Raji (cell line): ENCODE measurements around the gene RTN4R.

ENCODE experiments used
- POLR2A ChIP-seq: IDR thresholded peaks from 2 replicates; pipeline ENCODE4 v1.6.1; 2011; ENCODE audit warnings: low read depth, low read length, control low read depth; ENCODE audit not compliant: insufficient read depth

The RTN4R gene

DNA sequence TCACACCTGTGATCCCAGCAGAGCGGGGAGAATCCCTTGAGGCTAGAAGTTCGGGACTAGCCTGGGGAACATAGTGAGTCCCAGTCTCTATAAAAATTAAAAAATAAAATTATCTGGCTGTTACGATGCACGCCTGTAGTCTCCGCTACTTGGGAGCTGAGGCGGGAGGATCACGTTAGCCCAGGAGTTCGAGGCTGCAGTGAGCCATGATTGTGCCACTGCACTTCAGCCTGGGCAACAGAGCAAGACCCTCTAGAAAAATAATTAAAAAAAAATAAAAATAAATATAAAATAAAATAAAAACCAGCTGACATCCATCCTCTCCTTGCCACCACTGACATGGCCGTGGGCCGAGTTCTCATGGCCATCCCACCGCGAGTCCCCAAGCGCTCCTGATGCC lies 7.7 kb upstream of the RTN4R start:
- TF ChIP-seq POLR2A, result no peak

DNA sequence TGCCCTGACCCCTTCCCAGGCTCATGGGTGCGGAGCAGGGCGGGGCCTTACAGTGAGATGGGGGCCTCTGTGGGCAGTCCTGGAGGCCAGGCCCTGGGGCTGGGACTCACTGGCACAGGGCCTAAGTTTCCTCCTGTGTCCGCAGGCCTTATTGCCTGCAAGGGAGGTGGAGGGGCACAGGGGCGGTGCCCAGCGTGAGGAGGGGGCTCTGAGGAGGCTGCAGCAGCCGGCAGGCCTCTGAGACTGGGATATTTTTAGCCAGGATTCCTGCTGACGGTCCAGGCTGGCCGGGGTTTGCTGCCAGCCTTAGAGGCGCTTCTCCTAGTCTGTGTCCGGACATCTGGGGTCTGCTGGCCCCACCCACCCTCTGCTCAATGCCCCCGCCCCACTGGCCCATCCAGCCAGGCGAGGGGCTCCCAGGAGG lies 5.7 kb upstream of the RTN4R start:
- no peak for TF ChIP-seq POLR2A

DNA sequence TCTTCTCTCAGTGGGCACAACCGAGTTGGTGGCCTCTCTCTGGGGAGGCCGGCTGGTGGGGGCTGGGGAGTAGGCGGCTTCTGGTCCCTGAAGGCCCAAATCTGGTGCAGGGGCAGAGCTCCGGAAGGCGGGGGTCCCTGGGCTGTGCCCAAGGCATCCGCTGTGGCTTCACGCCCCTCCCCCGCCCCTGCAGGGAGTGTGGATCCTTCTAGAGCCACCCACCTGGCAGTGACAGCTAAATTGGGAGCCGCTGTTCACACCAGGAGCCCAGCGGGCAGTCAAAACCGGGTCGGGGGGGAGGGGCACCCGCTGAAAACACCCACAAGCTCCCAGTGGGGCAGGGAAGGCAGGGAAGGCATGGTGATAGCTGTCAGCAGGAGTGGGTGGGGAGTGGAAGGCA lies 4.6 kb upstream of the RTN4R start:
- no peak for TF ChIP-seq POLR2A

DNA sequence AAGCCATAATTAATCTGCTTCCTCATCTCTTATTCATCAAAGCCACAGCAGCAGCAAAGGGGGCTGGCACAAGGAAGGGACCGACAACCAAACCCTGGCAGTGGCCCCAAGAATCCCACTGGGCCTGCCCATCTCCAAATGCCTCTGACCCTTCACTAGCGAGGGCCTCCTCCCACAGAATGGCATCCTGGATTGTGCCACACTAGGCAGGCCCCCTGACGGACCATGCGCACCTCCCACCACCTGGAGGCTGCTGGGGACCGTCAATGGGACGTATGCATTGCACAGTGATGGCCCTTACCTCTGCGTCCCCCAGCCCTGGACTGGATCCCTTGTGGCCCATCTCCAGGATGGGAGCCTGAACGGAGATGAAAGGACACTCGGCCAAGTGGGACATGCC lies 4.1 kb upstream of the RTN4R start:
- no peak for TF ChIP-seq POLR2A

DNA sequence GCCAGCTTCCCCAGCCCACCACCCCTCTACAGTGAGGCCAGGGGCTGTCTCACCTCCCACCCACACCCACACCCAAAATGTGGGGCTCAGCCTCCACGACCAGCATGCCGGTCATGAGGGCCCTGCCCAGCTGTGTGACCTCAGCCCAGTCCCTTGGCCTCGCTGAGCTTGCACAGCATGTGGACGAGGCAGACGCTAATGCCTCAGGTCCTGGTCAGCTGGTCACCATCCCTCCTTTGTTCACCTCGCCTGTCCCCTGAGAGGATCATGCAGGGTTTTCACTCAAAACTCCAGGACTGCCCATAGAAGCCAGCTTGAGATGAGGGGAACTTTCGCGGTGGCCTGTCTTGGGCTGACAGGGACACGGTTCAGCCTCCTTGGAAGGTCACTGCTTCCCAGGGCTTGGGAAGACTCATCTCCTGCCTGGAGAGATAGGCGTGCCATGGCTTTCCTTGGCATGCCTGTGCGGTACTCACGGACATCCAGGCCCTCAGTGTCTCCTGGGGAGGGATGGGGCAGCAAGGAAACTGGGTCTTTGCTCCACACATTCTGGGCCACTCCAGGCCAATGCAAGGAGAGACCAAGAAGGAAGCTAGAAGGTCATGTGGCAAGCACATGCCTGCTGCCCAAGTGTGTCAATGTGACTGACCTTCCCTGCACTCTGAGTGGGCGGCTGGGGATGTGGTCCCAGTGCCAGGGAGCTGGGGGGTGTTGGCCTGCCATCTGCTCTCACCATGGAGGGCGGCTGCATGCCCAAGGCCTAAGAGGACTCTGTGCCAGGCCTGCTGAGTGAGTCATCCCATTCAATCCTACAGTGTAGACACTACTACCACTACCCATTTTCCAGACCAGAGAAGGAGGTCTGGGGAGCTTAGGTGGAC lies 3.2 kb upstream of the RTN4R start:
- TF ChIP-seq POLR2A, result no peak

DNA sequence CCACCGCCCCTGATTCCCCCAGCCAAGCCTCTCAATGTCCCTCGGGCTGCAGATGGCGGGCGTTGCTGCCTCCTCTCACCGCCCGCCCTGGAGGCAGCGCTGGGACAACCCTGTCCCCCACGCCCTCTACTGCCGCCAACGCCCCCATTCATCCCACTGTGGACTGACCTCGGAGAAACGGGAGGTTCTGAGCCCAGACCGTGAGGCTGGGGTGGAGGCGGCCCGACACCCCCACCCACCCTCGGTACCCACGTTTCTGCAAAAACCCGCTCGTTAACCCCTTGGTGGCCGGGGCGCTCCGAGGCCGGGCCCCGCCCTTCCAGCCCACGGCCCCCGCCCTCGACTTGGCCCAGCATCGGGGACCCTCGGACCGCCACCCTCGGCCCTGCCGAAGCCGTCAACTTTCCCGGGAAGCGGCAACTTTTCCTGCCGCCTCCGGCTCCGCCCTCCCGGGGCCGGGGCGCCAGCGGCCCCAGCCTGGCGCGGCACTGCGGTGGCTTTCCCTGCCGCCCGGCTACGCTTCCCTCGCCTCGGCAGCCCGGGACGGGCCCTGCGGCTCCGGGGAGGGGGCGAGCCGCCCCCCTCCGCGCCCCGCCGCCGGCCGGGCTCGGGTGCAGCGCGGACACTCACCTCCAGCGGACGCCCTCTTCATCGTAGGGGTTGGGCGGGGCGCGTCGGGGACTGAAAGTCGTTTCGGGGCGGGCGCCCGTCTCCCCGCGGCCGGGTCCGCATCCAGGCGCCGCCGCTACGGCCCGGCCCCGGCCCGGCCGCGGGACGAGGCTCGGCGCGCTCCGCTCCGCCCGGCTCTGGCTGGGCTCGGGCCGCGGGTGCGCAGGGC lies 458 bp downstream of the RTN4R start:
- TF ChIP-seq POLR2A, result no peak

DNA sequence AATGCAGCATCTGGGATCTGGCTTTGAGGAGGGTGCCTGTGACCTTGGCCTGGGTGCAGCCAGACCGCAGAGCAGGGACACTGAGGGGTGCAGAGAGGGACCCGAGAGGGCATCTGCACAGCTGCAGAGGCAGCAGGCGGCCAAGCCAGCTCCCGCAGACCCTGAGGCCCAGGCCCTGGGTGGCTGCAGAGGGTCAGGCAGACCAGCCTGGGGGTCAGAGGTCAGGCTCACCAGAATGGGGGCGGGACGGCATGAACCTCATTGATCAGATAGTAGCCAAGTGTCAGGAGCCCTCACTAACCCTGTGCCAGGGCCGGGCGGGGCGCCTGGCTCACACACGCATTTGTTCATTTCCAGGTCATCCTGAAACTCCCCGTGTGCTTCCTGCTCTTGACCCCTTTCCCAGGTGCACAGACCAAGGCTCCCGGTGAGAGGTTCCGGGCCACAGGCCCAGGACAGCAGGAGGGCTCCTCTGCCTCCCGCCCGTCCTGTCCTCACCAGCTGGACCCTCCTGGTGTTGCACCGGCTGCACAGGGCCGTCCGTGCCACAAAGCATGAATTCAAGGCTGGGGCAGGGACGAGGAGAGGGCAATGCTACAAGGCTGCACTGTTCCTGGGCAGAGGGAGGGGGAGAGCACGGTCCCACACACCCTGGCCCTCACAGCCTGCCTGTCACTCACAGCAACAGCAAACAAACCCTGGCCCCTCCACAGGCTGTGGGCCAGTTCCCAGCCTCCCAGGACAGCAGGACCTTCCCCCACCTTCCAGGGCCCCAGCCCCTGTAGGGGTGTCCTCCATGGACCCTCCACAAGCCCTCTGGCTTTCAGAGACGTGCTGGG lies 3.3 kb downstream of the RTN4R start:
- TF ChIP-seq POLR2A, result no peak

GRCh38 chr22:20262582-20263147 lies 5.5 kb downstream of the RTN4R start:
- TF ChIP-seq POLR2A, result no peak

DNA sequence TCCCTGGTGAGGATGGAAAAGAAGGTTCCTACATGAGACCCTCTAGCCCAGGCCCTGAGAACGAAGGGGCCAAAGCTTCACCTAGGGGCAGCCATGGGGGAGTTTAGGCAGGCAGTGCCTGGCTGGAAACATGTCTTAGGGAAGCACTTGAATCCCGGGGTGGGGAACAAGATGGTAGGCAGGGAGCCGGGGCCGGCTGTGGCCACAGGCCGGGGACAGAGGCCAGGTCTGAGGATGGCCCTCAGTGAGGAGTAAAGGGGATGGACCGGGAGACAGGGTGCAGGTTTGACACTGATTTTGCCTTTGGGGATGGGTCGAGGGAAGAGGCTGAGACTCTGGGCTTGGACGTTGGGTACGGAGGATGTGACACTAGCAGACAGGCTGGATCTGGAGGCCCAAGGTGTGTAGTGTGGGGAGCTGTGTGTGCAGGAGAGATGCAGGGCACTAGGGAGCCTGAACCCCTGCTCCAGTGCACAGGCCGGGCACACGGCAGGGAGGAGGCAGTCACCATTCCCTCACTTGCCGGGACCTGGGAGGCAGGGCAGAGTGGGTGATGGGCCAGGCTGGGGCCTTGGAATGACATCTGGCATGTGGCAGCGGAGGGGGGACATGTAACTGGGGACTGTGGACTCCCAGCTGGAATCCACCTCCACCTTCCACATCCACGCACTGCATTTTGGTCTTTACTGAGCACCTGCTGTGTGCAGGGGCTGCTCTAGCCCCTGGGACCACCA lies 6.1 kb downstream of the RTN4R start:
- TF ChIP-seq POLR2A, result no peak

DNA sequence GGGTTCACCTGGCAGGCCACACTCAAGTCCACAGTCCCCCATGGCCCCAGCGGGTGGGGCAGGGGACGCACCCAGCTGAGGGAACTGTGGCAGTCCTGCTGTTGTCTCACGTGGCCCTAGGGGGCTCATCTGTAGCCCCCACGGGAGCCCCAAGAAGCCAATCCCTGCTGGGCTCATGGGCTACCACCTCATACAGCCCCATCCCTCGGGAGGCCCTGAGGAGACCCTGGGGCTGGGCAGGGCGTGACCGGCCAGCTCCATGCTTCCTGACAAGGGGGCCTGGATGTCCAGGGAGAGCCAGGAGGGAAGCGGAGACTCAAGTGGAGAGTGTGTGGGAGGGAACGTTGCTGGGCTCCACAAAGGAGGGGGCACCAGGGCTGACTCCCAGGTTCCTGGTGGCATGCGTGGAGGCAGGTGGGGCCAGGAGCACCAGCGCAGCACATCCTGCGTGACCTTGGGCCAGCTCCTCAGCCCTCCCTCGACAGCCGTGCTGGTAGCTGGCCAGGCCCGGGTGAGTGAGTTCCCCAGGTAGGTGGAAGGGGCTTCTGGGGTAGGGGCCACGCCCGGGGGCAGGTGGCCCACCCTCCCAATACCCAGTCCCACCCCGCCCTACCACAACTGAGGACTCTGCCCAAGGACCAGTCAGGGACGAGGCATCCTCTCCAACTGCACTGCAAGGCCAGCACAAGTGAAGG lies 7.9 kb downstream of the RTN4R start:
- no peak for TF ChIP-seq POLR2A

DNA sequence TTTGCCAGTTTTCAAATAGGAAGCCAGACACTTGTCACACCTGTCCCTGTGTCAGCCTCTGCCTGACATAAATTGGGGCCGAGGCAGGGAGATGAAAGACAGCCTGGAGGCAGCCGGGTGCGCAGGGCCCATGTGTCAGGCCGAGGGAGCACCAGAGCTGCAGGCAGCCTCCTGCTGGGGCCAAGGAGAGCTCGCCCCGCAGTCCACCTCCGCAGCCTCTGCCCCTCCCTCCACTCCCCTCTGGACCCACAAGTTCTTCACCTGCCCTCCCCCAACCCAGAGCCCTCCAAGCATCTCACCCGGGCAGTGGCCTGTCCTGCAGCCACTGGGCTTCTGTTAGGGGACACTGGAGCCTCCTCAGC lies 8.8 kb downstream of the RTN4R start:
- no peak for TF ChIP-seq POLR2A

DNA sequence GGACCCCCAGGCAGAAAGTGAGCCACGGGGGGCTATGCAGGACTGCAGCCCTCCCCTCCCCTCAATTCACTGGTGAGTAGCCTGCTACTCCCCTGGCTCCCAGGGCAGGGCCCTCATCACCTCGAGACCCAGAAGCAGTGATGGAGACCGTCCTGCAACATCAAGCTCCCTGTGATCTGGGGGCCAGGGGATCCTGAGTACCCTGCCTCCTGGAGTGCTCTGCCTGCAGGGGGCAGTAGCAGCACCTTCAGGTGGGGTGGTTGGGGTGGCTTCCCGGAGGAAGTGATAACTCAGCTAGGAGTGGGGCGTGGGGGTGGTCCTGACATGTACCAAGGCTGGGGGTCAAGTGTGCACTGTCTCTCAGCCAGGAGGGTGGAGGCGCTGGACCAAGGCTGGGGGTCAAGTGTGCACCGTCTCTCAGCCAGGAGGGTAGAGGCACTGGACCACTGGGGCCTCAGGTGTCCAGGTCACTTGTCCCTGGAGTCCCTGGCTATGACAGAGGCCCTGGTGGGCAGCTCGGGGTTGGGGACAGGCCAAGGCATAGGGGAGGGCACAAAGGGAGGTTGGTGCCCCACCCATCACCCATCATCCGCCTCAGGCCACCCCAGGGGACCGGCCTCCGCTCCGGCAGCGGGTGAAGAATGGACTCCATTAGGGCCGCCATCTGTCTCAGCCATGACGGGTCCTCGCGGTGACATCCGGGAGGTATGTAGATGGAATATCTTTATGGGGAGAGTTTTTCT lies 9.4 kb downstream of the RTN4R start:
- TF ChIP-seq POLR2A, result no peak

- TF ChIP-seq POLR2A, result no peak
These were observed 10.2 kb downstream of the RTN4R start for GRCh38 chr22:20258021-20258299.

DNA sequence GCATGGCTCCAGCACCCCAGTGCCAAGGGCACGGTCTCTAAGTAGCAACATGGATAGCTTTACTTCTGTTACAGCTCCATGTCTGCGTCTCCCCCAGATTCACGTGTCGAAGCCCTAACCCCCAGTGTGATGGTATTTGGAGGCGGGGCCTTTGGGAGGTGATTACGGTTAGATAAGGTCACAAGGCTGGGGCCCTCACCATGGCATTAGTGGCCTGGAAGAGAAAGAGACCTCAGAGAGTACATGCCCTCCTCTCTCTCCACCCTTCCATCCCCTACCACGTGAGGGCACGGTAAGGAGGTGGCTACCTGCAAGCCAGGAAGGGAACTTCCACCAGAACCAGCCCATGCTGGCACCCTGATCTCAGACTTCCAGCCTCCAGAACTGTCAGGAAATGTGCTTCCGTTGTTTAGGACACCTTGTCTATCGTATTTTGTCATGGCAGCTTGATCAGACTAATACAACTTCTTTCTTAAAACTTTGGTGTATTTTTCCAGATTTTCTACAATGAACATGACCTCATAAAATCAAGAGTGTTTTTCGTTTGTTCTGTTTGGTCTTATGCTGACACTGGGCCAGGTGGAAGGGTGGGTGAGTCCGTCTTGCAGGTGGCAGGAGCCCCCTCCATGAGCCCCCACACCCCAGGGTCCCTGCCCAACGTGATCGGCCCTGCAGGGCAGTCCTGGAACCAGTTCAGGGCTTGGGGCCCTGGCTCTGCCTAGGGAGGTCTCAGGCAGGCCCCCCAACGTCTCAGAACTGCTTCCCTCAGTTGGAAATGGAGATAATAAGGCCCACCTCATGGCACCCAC lies 10.7 kb downstream of the RTN4R start:
- no peak for TF ChIP-seq POLR2A
